Spleen (tissue), 7 donors: ENCODE results near the gene PARD3.

ENCODE experiments used
- CTCF ChIP-seq, 11 experiments: fragments of 200-600 bp in 7 of 11; fragments of 450-650 bp in 4 of 11; sonication (generic) in 4 of 11; IDR thresholded peaks in 8 of 11; conservative IDR thresholded peaks in 3 of 11; 1 replicate in 7 of 11; 2 replicates in 4 of 11; pipeline versions ENCODE4 v1.4.0 to v1.8.0; 2016 to 2021; ENCODE audit warnings: antibody characterized with exemption in 11 of 11, inconsistent platforms in 4 of 11, mild to moderate bottlenecking in 1 of 11
- POLR2A ChIP-seq, 3 donors: fragments of 450-650 bp; IDR thresholded peaks; one replicate each; pipeline ENCODE4 v1.5.1; 2017; ENCODE audit warnings: antibody characterized with exemption in 3 of 3, mild to moderate bottlenecking in 1 of 3
- POLR2AphosphoS5 ChIP-seq, 3 donors: sonication (generic); formaldehyde crosslinking; IDR thresholded peaks; one replicate each; pipeline ENCODE4 v1.5.1; 2017; ENCODE audit warnings: antibody characterized with exemption in 3 of 3
- donor health status: DM: no; HTN: no; CAD: no; lungs with moderate emphysema.
- donor health status: DM: no; HTN: no; CAD: no.
- donor health status: DM: no; HTN: no; CAD: no.

- no peak for TF ChIP-seq POLR2A (IDR thresholded peaks at IDR 0.05)
- no peak for TF ChIP-seq CTCF (IDR thresholded peaks at IDR 0.05 in 8 of 11, conservative IDR thresholded peaks at IDR 0.05 in 3 of 11)
- no peak for TF ChIP-seq POLR2AphosphoS5 (IDR thresholded peaks at IDR 0.05)
These were observed 63.8 kb downstream of the PARD3 start for GRCh38 chr10:34751272-34751671.
